K562 (cell line): ENCODE data around the gene TXLNB. TPM values are rescaled to one million over a fixed set of nuclear protein-coding genes. Genes with fewer than 3 reads are reported as not detected.

Experiments
- CHD7 ChIP-seq: fragments of 200-600 bp; sonication (generic); IDR thresholded peaks from one replicate; pipeline ENCODE4 v1.6.1; 2012; ENCODE audit warnings: mild to moderate bottlenecking, low read depth, low read length, inconsistent platforms
- DIDO1 ChIP-seq: fragments of 450-650 bp; IDR thresholded peaks from 2 replicates; pipeline ENCODE4 v1.6.1; 2016; ENCODE audit warnings: low read depth, missing biosample characterization, missing genetic modification characterization
- HSF4 ChIP-seq: fragments of 250-450 bp; sonication (Bioruptor Pico); IDR thresholded peaks from 2 replicates; pipeline ENCODE4 v2.1.2; 2022; ENCODE audit warnings: mild to moderate bottlenecking, moderate library complexity, borderline replicate concordance
- KDM2B ChIP-seq: fragments of 250-450 bp; sonication (Bioruptor Pico); IDR thresholded peaks from 2 replicates; pipeline ENCODE4 v1.8.0; 2021; ENCODE audit warnings: mild to moderate bottlenecking, moderate library complexity
- NCOR1 ChIP-seq: fragments of 450-650 bp; IDR thresholded peaks from 2 replicates; pipeline ENCODE4 v1.6.1; 2016; ENCODE audit warnings: mild to moderate bottlenecking, moderate library complexity
- PATZ1 ChIP-seq: fragments of 250-450 bp; sonication (Bioruptor Pico); IDR thresholded peaks from 2 replicates; pipeline ENCODE4 v1.5.0; 2020; ENCODE audit warnings: mild to moderate bottlenecking, borderline replicate concordance
- RBM14 ChIP-seq: fragments of 200-400 bp; formaldehyde crosslinking; IDR thresholded peaks from 2 replicates; pipeline ENCODE4 v1.6.1; 2018; ENCODE audit warnings: low read depth, mild to moderate bottlenecking, low read length, moderate library complexity, borderline replicate concordance; ENCODE audit not compliant: insufficient read depth
- SOX6 ChIP-seq: fragments of 450-650 bp; IDR thresholded peaks from 2 replicates; pipeline ENCODE4 v1.6.1; 2014; ENCODE audit warnings: mild to moderate bottlenecking
- TFAP4 ChIP-seq: sonication (generic); formaldehyde crosslinking; IDR thresholded peaks from 2 replicates; pipeline ENCODE4 v1.8.0; 2022; ENCODE audit warnings: missing genetic modification reagents, mild to moderate bottlenecking, moderate library complexity, borderline replicate concordance
- ZNF165 ChIP-seq: fragments of 250-450 bp; sonication (Bioruptor Pico); IDR thresholded peaks from 2 replicates; pipeline ENCODE4 v1.4.0; 2020; ENCODE audit warnings: borderline replicate concordance
- ZNF561 ChIP-seq: fragments of 450-650 bp; formaldehyde crosslinking; conservative IDR thresholded peaks from 2 replicates; pipeline ENCODE4 v1.4.0; 2020; ENCODE audit warnings: mild to moderate bottlenecking, moderate library complexity
- ZNF740 ChIP-seq, 3 experiments: fragments of 200-800 bp in 1 of 3; sonication (Bioruptor generic) in 1 of 3; sonication (generic) in 1 of 3; formaldehyde crosslinking in 1 of 3; IDR thresholded peaks; 2 replicates each; pipeline versions ENCODE4 v1.6.1 to v1.8.0; 2016 to 2022; ENCODE audit warnings: mild to moderate bottlenecking in 2 of 3, missing compliant biosample characterization in 2 of 3, missing genetic modification characterization in 2 of 3, missing genetic modification reagents in 1 of 3
- polyA plus RNA-seq, 8 experiments: library from polyadenylated mRNA; depleted of rRNA in 4 of 8; stranded (reverse) in 5 of 8; unstranded in 3 of 8; fragments of >200 nt; fragmentation: Nextera tagmentation in 2 of 8; fragmentation: Illumina TruSeq in 1 of 8; extraction: Ambion mirVana in 2 of 8; extraction: Trizol in 1 of 8; gene quantifications; 2 replicates each; pipeline versions ENCODE4 v1.2.1 to v1.2.3, GENCODE V29; 2011 to 2014; ENCODE audit warnings: inconsistent platforms in 1 of 8, missing spikeins in 1 of 8
- total RNA-seq, 7 experiments: library from RNA; depleted of rRNA in 6 of 7; stranded (reverse); fragments of >200 nt in 6 of 7; fragmentation: Illumina TruSeq in 2 of 7; extraction: Trizol in 2 of 7; gene quantifications; 2 replicates each; pipeline versions ENCODE4 v1.2.1 to v1.2.3, GENCODE V29; 2011 to 2021; ENCODE audit warnings: low replicate concordance in 1 of 7

Gene TXLNB
- total and polyA plus RNA-seq, 9 of the 15 experiments (the other 6 are each of a cell fraction or from before 2014, with no cell fraction given) = not detected

- no peak for TF ChIP-seq CHD7
- no peak for TF ChIP-seq PATZ1 (CRISPR knock-in tag)
- no peak for TF ChIP-seq DIDO1 (tag)
- no peak for TF ChIP-seq RBM14
- no peak for TF ChIP-seq HSF4
- TF ChIP-seq ZNF561 (CRISPR knock-in tag) = no peak
- peak; percentile 68 for TF ChIP-seq NCOR1
- TF ChIP-seq KDM2B (CRISPR knock-in tag) = no peak
- 0 out of 2 replicates have a peak, but pooled peaks have one; percentile 45 for TF ChIP-seq SOX6
- TF ChIP-seq ZNF740 (CRISPR knock-in tag; IDR thresholded peaks at IDR 0.05) = no peak
- TF ChIP-seq ZNF740 (tag; IDR thresholded peaks at IDR 0.05) = no peak
- peak; percentile 69 for TF ChIP-seq TFAP4 (CRISPR knock-in tag)
- no peak for TF ChIP-seq ZNF165
Observed at GRCh38 chr6:139219271-139219729, 72.5 kb downstream of the TXLNB start (continued).
